ENCODE measurements around the gene N4BP2L2. TPM values are rescaled to one million over a fixed set of nuclear protein-coding genes. Genes with fewer than 3 reads are reported as not detected.

Gene N4BP2L2
- polyA plus RNA-seq, 1 donor from 2014 or later: 317 TPM

DNA sequence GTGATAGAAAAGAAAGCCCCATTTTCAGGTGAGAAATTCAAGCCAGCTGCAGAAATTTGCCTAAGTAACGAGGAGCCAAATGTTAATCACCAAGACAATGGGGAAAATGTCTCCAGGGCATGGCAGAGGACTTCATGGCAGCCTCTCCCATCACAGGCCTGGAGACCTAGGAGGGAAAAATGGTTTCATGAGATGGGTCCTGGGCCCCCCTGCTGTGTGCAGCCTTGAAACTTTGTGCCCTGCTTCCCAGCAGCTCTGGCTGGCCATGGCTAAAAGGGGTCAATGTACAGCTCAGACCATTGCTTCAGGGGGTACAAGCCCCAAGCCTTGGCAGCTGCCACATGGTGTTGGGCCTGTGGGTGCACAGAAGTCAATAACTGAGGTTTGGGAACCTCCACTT lies 120.6 kb downstream of the N4BP2L2 start:
- H2AFZ ChIP-seq (ENCODE audit: low read depth, low read length): no peak overlapping the region
- H3K9me2 ChIP-seq (ENCODE audit: insufficient read depth, low read length): no peaks in the 10 kb centered on the region
- H3K27me3 ChIP-seq (ENCODE audit: insufficient read depth, low read depth, low read length): no peaks in the 10 kb centered on the region
- H3F3A ChIP-seq (ENCODE audit: insufficient read depth, low read length, poor library complexity, severe bottlenecking): no peaks in the 10 kb centered on the region
- H3K79me2 ChIP-seq (replicated peaks; ENCODE audit: insufficient read depth, low read length): no peaks in the 10 kb centered on the region
- no peaks in the 10 kb centered on the region for H3K9me3 ChIP-seq (ENCODE audit: low read length)
- no peaks in the 10 kb centered on the region for H4K20me1 ChIP-seq (ENCODE audit: insufficient read depth)
- H3K36me3 ChIP-seq (ENCODE audit: insufficient read depth, low read length): no peaks in the 10 kb centered on the region
- H3K9ac ChIP-seq (ENCODE audit: low read length): no peak overlapping the region
- H3K27ac ChIP-seq (ENCODE audit: low read length): no peak overlapping the region
- no peak overlapping the region for H3K4me3 ChIP-seq (ENCODE audit: low read length)
- TF ChIP-seq CTCF (IDR thresholded peaks at IDR 0.05; ENCODE audit: poor library complexity, severe bottlenecking) (no peak), MXI1 (conservative IDR thresholded peaks at IDR 0.05; ENCODE audit: poor library complexity, severe bottlenecking) (no peak), EP300 (conservative IDR thresholded peaks at IDR 0.05; ENCODE audit: poor library complexity, severe bottlenecking) (no peak), POLR2AphosphoS5 (IDR thresholded peaks at IDR 0.05) (no peak), EZH2 (IDR thresholded peaks at IDR 0.05; ENCODE audit: borderline replicate concordance, insufficient read depth, low read length, poor library complexity, severe bottlenecking) (no peak), TAF1 (IDR thresholded peaks at IDR 0.05; ENCODE audit: low read depth) (no peak), RAD21 (conservative IDR thresholded peaks at IDR 0.05) (no peak), REST (IDR thresholded peaks at IDR 0.05; ENCODE audit: borderline replicate concordance) (no peak), SMC3 (conservative IDR thresholded peaks at IDR 0.05; ENCODE audit: poor library complexity) (no peak)
- H3K4me2 ChIP-seq (ENCODE audit: low read length): no peak overlapping the region

DNA sequence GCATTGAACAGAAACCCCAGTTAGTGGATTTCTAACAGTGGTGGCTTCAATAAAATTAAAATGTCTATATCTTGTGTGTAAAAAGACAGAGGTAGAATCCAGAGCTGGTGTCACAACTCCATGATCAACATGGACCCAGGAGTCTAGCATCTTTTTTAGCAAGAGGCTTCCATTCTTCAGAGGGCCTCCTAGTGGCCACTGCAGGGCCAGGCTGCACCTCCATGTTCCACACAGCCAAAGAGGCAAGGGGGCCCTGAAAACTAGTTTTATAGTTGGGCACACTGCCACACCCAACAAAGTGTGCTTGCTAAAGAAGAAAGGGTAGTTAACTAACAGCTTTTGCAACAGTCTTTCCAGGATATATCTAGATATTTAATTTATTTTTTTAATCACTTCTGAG lies 123.6 kb downstream of the N4BP2L2 start:
- Histone ChIP-seq H3K4me3 (ENCODE audit: low read length) (no peak overlapping the region), H3K27me3 (ENCODE audit: insufficient read depth, low read depth, low read length) (peaks cover 4% of the 10 kb centered on the region), H3F3A (ENCODE audit: insufficient read depth, low read length, poor library complexity, severe bottlenecking) (no peaks in the 10 kb centered on the region), H3K9me2 (ENCODE audit: insufficient read depth, low read length) (no peaks in the 10 kb centered on the region), H3K79me2 (replicated peaks; ENCODE audit: insufficient read depth, low read length) (no peaks in the 10 kb centered on the region), H3K27ac (ENCODE audit: low read length) (no peak overlapping the region), H3K4me2 (ENCODE audit: low read length) (no peak overlapping the region), H3K36me3 (ENCODE audit: insufficient read depth, low read length) (no peaks in the 10 kb centered on the region), H3K9ac (ENCODE audit: low read length) (no peak overlapping the region), H3K9me3 (ENCODE audit: low read length) (no peaks in the 10 kb centered on the region), H4K20me1 (ENCODE audit: insufficient read depth) (no peaks in the 10 kb centered on the region), H2AFZ (ENCODE audit: low read depth, low read length) (no peak overlapping the region)
- no peak for TF ChIP-seq RAD21 (conservative IDR thresholded peaks at IDR 0.05)
- TF ChIP-seq EP300 (conservative IDR thresholded peaks at IDR 0.05; ENCODE audit: poor library complexity, severe bottlenecking): no peak
- no peak for TF ChIP-seq TAF1 (IDR thresholded peaks at IDR 0.05; ENCODE audit: low read depth)
- no peak for TF ChIP-seq MXI1 (conservative IDR thresholded peaks at IDR 0.05; ENCODE audit: poor library complexity, severe bottlenecking)
- no peak for TF ChIP-seq CTCF (IDR thresholded peaks at IDR 0.05; ENCODE audit: poor library complexity, severe bottlenecking)
- no peak for TF ChIP-seq EZH2 (IDR thresholded peaks at IDR 0.05; ENCODE audit: borderline replicate concordance, insufficient read depth, low read length, poor library complexity, severe bottlenecking)
- TF ChIP-seq SMC3 (conservative IDR thresholded peaks at IDR 0.05; ENCODE audit: poor library complexity): no peak
- TF ChIP-seq POLR2AphosphoS5 (IDR thresholded peaks at IDR 0.05): no peak
- TF ChIP-seq REST (IDR thresholded peaks at IDR 0.05; ENCODE audit: borderline replicate concordance): no peak

Data from neural cell (in vitro differentiated cells).